Ureter (tissue), 1 donor: ENCODE results near the gene HEATR5A. TPM values are rescaled to one million over a fixed set of nuclear protein-coding genes. Genes with fewer than 3 reads are reported as not detected.
"Not testable (repeated sequence)": the region's sequence is repeated elsewhere in the genome, so short reads cannot be mapped to it uniquely, and the experiment has no call there.

ENCODE experiments used
- DNase-seq: peaks from one replicate; pipeline ENCODE4 v3.0.0-alpha.2; 2020; ENCODE audit warnings: low spot score
- total RNA-seq: library from RNA; stranded (reverse); gene quantifications from one replicate; pipeline ENCODE4 v1.2.4, GENCODE V29; 2023
- donor health status: DM: yes; HTN: yes; CAD: no.

Gene HEATR5A
- total RNA-seq, 1 donor from 2014 or later: 38.5 TPM

DNA sequence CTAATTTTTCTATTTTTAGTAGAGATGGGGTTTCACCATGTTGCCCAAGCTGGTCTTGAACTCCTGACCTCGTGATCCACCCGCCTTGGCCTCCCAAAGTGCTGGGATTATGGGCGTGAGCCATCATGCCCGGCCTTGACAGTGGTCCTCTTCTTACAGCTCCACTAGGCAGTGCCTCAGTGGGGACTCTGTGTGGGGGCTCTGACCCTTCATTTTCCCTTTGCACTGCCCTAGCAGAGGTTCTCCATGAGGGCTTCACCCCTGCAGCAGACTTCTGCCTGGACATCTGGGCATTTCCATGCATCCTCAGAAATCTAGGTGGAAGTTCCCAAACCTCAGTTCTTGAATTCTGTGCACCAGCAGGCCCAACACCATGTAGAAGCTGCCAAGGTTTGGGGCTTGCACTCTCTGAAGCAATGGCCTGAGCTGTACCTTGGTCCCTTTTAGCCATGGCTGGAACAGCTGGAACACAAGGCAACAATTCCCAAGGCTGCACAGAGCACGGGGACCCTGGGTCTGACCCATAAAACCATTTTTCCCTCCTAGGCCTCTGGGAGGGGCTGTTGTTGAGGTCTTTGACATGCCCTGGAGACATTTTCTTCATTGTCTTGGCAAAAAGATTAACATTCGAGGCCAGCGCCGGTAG lies 90.4 kb downstream of the HEATR5A start:
- not testable (repeated sequence) for DNase-seq

DNA sequence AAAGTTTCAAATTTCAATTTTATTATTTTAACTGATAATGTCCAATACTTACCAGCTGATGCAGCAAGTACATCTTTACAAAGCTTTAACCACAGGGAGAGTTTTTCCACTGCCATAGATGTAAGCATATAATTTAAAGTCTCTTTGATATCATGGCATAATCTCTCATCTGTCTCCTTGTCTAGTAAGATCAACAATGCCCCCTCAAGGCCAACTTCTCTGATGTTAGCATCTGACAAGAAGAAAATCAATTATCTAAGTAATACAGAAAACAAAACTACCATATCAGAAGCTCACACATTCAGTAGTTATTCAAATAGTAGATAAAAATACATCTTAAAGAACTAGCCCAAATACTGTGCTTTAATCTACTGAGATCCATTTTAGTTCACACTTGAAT lies 94.2 kb downstream of the HEATR5A start:
- DNase-seq: no peak

DNA sequence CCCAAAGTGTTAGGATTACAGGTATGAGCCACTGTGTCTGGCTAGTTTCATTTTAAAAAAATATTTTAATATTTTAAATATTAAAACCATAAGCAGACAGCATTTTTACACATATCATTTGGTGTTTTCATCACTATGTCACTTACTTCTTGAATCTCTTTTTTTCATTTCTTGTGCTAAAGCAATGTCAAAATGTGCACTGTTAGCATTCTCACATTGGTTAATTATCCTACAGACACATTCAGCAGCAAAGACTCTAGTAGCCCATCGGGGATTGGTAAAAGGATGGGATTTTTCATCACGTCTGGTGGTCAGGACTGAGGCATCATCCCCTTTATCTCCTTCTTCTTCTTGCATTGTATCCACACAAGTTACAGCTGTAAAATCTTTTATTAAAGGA lies 96.9 kb downstream of the HEATR5A start:
- DNase-seq: no peak

DNA sequence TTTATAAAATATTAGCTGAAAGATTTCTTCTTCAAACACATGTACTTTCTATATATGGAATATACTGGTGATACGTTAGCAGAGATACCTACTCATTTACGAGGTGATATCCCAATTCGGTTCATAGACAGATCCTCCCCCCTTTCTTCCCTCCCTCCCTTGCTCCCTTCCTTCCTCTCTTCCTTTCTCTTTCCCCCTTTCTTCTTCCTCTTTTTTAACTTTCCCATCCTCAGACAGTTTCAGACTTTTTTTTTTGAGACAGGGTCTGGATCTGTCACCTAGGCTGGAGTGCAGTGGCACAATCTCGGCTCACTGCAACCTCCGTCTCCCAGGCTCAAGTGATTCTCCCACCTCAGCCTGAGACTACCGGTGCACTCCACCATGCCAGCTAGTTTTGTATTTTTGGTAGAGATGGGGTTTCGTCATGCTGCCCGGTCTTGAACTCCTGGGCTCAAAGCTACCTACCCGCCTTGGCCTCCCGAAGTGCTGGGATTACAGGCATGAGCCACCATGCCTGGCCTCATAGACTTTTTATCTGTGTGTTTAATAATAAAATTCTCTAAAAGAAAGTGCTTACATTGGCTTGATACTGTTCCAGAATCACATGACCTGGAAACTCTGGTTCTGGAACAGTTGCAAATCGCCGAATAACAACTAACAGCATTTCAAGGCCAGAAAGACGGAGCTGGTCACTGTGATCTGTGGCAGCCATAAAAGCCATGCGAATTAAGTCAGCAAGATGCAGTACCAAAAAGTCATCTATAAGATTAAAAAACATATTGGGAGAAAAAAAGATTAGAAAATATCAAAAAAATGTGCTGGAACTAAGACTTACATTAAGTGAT lies 99.2 kb downstream of the HEATR5A start:
- DNase-seq: no peak

DNA sequence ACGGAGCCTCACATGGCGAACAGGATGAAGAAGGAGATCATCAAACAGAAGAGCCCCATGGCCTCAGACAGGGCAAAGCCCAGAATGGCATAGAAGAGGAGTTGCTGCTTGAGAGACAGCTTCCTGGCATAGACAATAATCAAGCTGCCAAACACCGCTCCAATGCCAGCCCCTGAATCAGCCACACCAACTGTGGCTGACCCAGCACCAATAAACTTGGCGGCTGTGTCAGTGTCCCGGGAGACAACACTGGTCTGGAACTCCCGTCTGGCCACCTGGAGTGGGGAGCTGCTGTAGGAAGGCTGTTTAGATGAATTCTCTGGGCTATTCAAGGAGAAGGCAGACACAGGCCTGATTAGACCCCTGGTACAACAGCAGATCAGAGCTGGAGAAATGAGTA lies 100.1 kb downstream of the HEATR5A start:
- no peak for DNase-seq

DNA sequence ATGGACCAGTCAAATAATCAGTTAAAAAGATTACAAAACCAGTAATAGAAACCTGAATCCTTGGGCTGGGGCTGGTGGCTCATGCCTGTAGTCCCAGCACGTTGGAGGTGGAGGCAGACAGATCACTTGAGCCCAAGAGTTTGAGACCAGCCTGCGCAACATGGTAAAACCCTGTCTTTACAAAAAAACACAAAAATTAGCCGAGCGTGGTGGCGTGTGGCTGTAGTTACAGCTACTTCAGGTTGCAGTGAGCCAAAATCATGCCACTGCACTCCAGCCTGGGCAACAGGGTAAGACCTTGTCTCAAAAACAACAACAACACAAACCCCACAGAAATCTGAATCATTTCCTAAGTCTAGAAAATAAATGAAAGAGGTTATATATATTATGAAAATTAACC lies 100.6 kb downstream of the HEATR5A start:
- no peak for DNase-seq

DNA sequence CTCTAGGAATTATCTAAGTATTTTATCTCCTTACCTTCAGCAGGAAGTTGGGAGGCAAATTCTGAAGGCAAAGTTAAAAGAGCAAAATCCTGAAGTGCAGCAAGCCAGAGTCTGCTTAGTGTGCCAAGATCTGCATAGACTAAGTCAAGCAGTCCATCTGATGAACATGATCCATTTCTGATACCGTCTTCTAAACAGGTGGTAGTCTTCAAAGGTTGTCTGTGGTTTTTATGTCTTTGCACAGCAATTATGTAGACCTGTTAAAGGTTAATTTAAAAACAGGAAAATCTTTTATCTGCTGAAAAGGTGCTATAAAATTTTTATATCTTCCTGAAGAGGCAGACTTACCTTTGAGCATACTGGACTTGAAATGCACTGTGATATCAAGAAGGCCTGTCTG lies 107.4 kb downstream of the HEATR5A start:
- DNase-seq: no peak

DNA sequence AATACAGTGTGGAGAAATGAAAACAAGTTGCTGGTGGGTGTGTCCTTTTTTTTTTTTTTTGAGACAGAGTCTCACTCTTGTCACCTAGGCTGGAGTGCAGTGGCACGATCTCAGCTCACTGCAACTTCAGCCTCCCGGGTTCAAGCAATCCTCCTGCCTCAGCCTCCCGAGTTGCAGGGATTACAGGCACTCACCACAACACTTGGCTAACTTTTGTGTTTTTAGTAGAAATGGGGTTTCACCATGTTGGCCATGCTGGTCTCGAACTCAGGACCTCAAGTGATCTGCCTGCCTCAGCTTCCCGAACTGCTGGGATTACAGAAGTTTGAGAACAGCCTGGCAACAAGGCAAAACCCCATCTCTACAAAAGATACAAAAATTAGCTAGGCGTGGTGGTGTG lies 108.0 kb downstream of the HEATR5A start:
- DNase-seq: not testable (repeated sequence)

DNA sequence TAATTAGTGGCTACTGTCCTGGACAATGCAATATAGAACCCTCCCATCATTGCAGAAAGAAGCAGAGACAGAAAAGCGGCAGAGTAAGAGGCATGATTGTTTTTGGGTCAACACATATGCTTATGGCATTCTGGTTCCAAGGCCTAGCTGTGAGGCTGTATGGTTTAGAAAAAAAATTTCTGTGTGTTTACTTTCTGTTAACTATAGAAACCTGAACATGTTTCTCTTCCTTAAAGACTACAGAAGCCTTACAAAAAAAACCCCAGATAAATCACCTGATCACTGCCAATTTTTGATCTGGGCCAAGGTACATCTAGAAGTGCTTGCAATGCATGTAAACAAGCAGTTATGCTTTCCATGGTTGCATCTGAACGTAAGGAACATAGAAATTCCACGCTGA lies 112.7 kb downstream of the HEATR5A start:
- DNase-seq: no peak

DNA sequence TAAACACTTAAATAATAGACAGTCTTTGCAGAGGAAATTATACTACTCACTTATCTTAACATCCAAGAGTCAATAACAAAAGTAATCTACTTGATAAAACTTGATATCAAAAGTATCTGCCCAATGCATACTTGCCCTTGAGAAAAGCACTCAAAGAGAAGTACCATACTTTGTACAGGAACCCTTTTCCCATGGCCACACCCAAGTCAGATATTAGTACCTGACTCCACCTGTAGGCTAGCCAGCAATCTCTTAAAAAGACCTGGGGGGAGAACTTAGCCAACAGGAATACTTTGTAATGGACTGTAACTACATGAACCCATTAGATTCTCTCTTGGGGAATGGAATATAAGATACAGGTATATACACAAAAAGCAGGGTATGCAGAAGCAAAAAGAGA lies 113.2 kb downstream of the HEATR5A start:
- no peak for DNase-seq

DNA sequence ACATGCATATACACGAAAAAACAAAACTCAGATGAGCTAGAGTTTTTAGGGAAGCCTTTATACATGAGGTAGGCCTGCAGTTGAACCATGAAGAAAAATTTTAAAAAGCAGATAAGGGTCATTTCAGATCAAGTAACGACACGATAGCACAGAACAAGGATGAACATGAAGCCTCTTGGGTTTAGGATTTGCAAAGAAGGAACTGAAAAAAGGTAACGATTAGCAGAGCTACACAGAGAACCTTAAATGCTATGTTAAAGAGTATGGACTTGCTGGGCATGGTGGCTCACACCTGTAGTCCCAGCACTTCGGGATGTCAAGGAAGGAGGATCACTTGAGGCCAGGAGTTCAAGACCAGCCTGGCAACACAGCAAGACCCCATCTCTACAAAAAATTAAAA lies 116.7 kb downstream of the HEATR5A start:
- DNase-seq: no peak

DNA sequence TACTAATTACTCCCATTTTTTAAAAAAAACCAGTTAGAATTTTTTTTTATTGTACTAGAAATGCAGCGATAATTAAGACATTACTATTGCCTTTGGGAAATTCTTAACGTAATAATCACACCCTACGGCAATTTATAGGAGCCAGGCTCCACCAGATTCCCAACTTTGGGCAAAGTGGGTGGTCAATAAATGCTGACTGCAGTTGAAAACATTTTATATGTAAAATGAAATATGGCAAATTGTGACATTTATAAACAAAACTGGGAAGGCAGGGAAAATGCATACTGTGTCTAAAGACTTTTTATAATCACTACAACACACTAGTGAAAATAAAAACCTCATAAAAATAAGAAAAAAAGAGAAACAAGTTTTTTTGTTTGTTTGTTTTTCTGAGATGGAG lies 119.5 kb downstream of the HEATR5A start:
- DNase-seq: no peak

DNA sequence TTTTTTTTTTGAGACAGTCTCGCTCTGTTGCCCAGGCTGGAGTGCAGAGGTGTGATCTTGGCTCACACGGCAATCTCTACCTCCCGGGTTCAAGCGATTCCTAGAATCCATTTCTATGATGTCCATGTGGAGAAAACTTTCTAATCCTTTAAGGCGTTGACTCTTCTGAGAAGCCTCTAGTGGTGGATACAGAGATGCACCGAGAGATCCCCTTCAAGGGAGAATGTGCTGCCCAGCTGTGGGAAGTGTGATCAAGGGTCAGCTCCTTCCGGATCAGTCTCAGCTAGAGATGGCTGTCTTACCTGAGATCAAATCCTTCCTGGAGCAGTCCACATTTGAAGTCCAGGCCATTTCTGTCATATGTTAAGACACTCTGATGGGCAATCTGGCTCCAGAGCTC lies 120.1 kb downstream of the HEATR5A start:
- DNase-seq: no peak

DNA sequence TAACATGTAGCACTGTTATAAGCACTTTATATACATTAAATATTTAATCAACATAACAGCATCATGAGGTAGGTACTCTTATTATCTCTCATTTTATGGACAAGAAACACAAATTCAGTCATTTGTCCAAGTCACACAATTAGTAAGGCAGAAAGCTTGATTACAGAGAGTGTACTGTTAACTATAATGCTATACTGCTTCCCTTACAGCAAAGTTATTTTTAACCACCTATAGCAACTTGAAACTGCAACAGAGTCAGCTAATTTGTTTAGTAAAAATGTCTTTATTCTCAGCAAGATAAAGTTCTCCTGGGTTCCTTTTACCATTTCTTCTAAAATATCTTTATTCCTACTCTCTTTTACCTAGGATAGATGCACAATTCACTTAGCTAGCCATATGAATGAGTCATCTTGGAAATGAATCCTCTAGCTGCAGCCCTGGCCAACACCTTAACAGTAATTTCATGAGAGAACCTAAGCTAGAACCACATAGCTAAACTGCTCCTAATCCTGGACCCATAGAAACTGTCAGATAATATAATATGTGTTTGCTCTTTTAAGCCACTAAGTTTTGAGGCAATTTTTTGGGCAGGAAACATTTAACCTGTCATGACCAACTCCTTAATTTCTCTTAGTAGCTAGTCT lies 122.5 kb downstream of the HEATR5A start:
- no peak for DNase-seq

DNA sequence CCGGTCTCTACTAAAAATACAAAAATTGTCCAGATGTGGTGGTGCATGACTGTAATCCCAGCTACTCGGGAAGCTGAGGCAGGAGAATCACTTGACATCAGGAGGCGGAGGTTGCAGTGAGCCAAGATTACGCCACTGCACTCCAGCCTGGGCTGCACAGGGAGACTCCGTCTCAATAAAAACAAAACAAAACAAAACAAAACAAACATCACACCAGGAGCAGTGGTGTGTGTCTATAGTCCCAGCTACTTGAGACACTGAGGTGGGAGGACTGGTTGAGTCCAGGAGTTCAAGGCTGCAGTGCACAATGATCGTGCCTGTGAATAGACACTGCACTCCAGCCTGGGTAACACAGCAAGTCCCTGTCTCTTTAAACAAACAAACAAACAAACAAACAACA lies 123.2 kb downstream of the HEATR5A start:
- DNase-seq: no peak

DNA sequence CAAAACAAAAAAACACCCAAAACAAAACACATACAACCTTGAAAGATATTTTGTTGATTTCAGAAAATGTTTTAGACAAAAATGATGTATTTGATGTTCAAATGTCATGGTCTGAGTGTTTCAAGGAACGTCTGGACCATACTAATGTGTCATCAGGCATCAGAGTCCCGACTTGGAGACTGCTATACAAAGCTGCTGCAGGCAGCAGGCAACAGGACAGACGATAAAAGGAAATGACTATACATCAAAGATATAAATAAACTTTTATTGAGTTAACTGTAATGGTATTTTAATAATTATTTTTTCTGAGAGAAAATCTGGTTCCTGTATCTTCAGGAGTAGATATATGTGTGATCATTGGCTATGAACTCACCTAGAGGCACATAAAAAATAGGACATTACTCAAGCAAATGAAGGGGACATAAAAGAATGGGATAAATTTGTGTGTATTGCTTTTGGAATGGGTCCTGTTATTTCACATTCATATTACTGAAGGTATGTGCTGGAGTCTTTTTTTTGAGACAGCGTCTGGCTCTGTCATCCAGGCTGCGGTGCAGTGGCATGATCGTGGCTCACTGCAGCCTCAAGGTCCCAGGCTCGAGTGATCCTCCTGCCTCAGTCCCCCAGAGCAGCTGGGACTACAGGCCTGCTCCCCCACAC lies 125.5 kb downstream of the HEATR5A start:
- DNase-seq: no peak

DNA sequence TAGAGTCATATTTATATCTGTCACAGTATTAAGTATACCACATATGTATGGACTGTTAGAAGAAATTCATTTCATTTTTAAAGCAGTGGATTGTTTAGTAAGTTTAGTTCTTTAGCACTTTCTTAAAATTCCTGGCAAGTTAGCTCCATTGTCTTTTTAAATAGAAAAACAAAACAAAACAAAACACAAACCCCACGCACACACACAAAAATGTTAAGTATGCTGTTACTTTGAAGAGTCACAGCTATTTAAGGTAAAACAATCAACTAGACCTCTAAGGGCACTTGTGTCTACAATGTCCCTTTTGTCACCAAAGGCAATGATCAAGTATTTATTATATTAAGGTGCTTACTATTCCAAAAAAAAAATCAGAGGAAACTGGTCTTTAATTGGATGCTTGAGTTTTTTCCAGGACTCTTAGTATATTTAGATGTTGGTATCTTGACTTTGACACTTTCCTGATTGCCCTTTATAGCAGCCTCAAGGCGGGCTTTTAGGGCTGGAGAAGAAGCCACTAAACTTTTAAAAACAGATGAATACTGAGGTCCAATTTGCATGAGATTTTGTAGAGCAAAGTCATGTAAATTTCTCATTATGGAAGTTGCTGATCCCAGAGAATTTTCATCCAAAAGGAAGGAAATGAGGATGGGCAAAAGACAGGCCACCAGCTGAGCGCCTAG lies 127.3 kb downstream of the HEATR5A start:
- no peak for DNase-seq

DNA sequence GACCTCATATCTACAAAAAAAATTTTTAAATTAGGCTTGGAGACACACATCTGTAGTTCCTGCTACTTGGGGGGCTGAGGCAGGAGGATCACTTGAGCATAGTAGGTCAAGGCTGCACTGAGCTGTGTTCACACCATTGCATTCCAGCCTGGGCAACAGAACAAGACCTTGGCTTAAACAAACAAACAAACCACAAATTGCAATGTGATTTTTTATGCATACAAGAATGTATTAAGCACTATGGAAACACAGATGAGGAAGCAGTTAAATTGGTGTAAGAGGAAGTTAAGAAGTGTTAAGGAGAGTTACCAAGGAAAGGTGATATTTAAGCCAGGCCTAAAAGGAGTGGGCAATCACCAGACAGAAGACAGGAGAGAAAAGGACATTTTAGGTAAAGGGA lies 129.1 kb downstream of the HEATR5A start:
- DNase-seq: no peak

DNA sequence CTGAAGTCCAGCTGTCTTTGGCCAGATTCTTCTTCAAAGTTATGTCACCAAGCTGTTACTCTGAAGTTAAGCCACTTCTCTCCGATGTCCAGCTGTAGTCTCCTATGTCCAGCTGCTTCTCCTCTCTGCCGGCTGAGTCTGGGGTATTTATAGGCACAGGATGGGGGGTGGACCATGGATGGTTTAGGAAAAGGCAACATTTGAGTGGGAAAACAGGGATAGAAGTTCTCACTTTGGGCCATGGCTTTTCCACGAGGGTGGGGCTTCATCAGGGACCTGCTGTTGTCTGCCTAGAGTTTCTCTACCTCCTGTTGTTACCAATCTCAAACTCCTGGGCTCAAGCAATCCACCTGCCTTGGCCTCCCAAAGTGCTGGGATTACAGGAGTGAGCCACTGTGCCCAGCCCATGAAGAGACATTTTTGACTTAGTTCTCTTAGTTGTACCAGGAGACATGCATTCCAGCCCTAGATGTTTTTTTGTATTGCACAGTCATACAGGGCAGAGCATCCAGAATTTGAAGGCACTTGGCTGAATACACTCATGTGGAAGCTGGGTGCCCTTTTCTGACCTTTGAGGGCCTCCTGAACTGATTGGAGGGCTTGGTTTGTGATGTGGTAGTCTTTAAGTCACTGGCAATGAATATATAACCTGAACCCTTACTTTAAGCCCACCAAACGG lies 132.9 kb downstream of the HEATR5A start:
- DNase-seq: no peak

DNA sequence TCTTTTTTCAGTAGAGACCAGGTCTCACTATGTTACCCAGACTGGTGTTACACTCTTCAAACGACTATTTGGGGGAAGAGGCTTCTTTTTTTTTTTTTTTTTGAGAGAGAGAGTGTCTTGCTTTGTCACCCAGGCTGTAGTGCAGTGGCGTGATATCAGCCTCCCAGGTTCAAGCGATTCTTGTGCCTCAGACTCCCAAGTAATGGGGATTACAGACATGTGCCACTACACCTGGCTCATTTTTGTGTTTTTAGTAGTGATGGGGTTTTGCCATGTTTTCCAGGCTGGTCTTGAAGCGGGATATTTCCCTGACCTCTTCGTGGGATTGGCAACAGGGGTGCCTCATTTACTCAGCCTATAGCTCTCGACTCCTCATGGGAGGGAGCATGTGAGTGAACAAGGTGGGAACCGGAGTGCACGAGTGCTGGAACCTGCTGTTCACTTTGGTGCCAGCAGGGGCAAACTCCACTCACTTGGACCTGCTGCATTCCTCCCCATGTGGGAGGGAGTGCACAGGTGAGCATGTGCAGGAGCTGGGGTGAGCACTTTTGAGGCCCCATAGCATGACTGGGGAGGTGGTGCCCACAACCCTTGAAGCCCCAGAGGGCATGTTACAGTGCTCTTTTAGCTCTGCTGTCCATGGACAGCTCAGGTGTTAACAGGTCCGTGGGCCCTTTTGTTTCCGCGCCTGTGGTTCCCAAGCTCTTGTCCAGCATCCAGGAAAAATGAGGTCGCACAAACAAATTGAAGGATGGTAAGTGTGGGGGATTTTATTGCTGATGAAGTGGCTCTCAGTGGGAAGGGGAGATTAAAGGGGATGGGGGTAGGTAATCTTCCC lies 133.7 kb downstream of the HEATR5A start:
- no peak for DNase-seq
